Measurements from ENCODE around the gene DUSP22. TPM values are rescaled to one million over a fixed set of nuclear protein-coding genes. Genes with fewer than 3 reads are reported as not detected.

DUSP22 gene
- polyA plus RNA-seq, 3 donors, result 107 to 120 (median 117) TPM

DNA sequence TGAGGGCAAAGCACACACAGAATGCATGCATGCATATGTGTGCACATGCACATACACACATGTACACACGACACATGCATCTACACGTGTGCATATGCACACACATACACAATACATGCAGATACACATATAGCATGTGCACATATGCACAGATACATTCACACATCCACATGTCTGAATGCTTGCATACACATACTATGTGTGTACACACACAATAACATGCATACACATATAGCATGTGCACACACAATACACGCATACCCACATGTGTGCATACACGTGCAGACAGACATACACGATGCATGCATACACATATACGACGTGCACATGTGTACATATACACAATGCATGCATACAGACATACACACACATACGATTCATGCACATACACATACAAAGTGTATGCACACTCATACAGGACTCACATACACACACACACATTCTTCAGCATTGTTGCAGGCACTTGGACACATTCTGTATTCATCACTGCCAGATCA, 75.1 kb downstream of the DUSP22 start:
- no peak overlapping the region for H3K4me2 ChIP-seq (replicated peaks; ENCODE audit: extremely low read depth, low read length, poor library complexity, severe bottlenecking)
- no peak overlapping the region for H3K4me3 Mint-ChIP-seq
- DNase-seq, result no peak
- H3K36me3 ChIP-seq (replicated peaks in 1 of 2; ENCODE audit: control insufficient read depth in 1 of 2, insufficient read depth in 2 of 2, low read length in 2 of 2), result no peaks in the 10 kb centered on the region
- no peak overlapping the region for H2AFZ ChIP-seq (ENCODE audit: insufficient read depth, low read depth, low read length, poor library complexity, severe bottlenecking)
- H4K20me1 ChIP-seq (ENCODE audit: insufficient read depth, low read length), result no peaks in the 10 kb centered on the region
- 84% methylated on average over 8 of the region's 8 CpGs for WGBS (ENCODE audit: insufficient coverage)
- peaks cover 0 to 7% of the 10 kb centered on the region in 2 donors for H3K27me3 ChIP-seq (ENCODE audit: control insufficient read depth in 2 of 2, insufficient read depth in 2 of 2, low read length in 2 of 2)
- H3K4me1 ChIP-seq (ENCODE audit: control insufficient read depth in 1 of 2, insufficient read depth in 2 of 2, low read length in 2 of 2), result peaks cover 3 to 4% of the 10 kb centered on the region in 2 donors
- H3K9me3 ChIP-seq (replicated peaks in 1 of 2; ENCODE audit: control insufficient read depth in 1 of 2, insufficient read depth in 1 of 2, low read length in 2 of 2), result peaks cover 8 to 20% of the 10 kb centered on the region in 2 donors
- peaks cover 20 to 38% (median 22%) of the 10 kb centered on the region in 3 donors for H3K27me3 Mint-ChIP-seq (ENCODE audit: low read depth in 3 of 3)
- no peak overlapping the region for H3K9ac ChIP-seq (ENCODE audit: insufficient read depth, low read length, poor library complexity, severe bottlenecking)
- H3K4me1 Mint-ChIP-seq, result peaks cover 2% of the 10 kb centered on the region
- no peak overlapping the region for H3K4me3 ChIP-seq (replicated peaks in 1 of 3; ENCODE audit: low read depth in 2 of 3, low read length in 3 of 3)
- no peak overlapping the region for H3K27ac Mint-ChIP-seq
- peaks cover 12 to 49% (median 30%) of the 10 kb centered on the region in 7 donors for H3K9me3 Mint-ChIP-seq
- intact Hi-C loops (cut with micrococcal nuclease), result no loop called here
- H3K27ac ChIP-seq (ENCODE audit: low read depth in 1 of 2, low read length in 2 of 2), result no peak overlapping the region
- H3K79me2 ChIP-seq (ENCODE audit: insufficient read depth, low read length), result no peaks in the 10 kb centered on the region
- TF ChIP-seq, protein P1, sequence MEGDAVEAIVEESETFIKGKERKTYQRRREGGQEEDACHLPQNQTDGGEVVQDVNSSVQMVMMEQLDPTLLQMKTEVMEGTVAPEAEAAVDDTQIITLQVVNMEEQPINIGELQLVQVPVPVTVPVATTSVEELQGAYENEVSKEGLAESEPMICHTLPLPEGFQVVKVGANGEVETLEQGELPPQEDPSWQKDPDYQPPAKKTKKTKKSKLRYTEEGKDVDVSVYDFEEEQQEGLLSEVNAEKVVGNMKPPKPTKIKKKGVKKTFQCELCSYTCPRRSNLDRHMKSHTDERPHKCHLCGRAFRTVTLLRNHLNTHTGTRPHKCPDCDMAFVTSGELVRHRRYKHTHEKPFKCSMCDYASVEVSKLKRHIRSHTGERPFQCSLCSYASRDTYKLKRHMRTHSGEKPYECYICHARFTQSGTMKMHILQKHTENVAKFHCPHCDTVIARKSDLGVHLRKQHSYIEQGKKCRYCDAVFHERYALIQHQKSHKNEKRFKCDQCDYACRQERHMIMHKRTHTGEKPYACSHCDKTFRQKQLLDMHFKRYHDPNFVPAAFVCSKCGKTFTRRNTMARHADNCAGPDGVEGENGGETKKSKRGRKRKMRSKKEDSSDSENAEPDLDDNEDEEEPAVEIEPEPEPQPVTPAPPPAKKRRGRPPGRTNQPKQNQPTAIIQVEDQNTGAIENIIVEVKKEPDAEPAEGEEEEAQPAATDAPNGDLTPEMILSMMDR (IDR thresholded peaks at IDR 0.05), result no peak
- H3K36me3 Mint-ChIP-seq, result no peaks in the 10 kb centered on the region

DNA sequence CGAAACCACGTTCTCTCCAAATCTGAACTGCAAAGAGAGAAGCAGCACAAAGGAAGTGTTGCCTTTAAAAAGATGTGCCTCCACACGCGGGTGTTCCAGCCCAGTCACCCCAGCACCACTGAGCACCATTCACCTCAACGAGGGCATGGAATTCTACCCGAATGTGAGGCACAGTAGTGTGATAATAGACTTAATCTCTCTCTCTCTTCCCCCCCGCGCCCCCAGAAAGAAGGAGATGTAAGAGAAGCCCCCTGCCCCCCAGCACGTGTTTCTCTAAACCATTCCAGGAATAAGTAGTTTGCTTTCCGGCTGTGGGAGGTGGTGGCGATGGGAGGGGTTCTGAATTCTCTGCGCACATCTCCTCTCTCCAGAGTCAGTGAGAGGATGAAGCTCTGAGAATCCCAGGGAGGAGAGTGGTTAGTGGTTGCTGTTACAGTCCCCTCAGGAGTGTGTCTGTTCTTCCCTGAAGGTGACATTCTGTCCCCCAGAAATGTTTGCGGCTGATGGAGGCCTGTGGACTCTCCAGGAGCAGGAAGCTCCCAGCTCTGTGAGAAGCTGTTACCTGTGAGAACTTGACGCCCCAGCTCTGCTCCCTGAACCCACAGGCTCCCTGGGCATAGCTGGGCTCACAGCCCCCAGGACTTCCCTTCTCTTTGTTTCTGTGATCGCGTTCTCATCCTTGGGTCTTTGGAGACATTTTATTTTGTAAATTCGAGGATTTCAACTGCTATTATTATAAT, 75.8 kb downstream of the DUSP22 start:
- peaks cover 8 to 14% of the 10 kb centered on the region in 2 donors for H3K9me3 ChIP-seq (replicated peaks in 1 of 2; ENCODE audit: control insufficient read depth in 1 of 2, insufficient read depth in 1 of 2, low read length in 2 of 2)
- TF ChIP-seq, protein P1 (IDR thresholded peaks at IDR 0.05), result no peak
- Mint-ChIP-seq H3K4me3 (peak overlapping the region in 1 of 2 donors; percentile 17), H3K4me1 (peaks cover 9% of the 10 kb centered on the region), H3K36me3 (no peaks in the 10 kb centered on the region), H3K9me3 (peaks cover 8 to 49% (median 26%) of the 10 kb centered on the region in 7 donors), H3K27me3 (ENCODE audit: low read depth in 3 of 3) (peaks cover 22 to 41% (median 25%) of the 10 kb centered on the region in 3 donors), H3K27ac (no peak overlapping the region)
- intact Hi-C loops (cut with micrococcal nuclease), result no loop called here
- H3K27ac ChIP-seq (ENCODE audit: low read depth in 1 of 2, low read length in 2 of 2), result no peak overlapping the region
- peaks cover 10 to 11% of the 10 kb centered on the region in 2 donors for H3K4me1 ChIP-seq (ENCODE audit: control insufficient read depth in 1 of 2, insufficient read depth in 2 of 2, low read length in 2 of 2)
- H3K27me3 ChIP-seq (ENCODE audit: control insufficient read depth in 2 of 2, insufficient read depth in 2 of 2, low read length in 2 of 2), result peaks cover 0 to 7% of the 10 kb centered on the region in 2 donors
- H3K79me2 ChIP-seq (ENCODE audit: insufficient read depth, low read length), result no peaks in the 10 kb centered on the region
- no peak overlapping the region for H3K9ac ChIP-seq (ENCODE audit: insufficient read depth, low read length, poor library complexity, severe bottlenecking)
- H3K36me3 ChIP-seq (replicated peaks in 1 of 2; ENCODE audit: control insufficient read depth in 1 of 2, insufficient read depth in 2 of 2, low read length in 2 of 2), result no peaks in the 10 kb centered on the region
- no peak overlapping the region for H2AFZ ChIP-seq (ENCODE audit: insufficient read depth, low read depth, low read length, poor library complexity, severe bottlenecking)
- no peak overlapping the region for H3K4me2 ChIP-seq (replicated peaks; ENCODE audit: extremely low read depth, low read length, poor library complexity, severe bottlenecking)
- H4K20me1 ChIP-seq (ENCODE audit: insufficient read depth, low read length), result no peaks in the 10 kb centered on the region
- 84% methylated on average over 9 of the region's 17 CpGs for WGBS (ENCODE audit: insufficient coverage)
- H3K4me3 ChIP-seq (replicated peaks in 1 of 3; ENCODE audit: low read depth in 2 of 3, low read length in 3 of 3), result no peak overlapping the region
- DNase-seq, result no peak

Measured in CD14-positive monocyte (primary cell).